ENCODE data around the gene RBMS3.
"Not testable (repeated sequence)": the region's sequence is repeated elsewhere in the genome, so short reads cannot be mapped to it uniquely, and the experiment has no call there.

The RBMS3 gene

DNA sequence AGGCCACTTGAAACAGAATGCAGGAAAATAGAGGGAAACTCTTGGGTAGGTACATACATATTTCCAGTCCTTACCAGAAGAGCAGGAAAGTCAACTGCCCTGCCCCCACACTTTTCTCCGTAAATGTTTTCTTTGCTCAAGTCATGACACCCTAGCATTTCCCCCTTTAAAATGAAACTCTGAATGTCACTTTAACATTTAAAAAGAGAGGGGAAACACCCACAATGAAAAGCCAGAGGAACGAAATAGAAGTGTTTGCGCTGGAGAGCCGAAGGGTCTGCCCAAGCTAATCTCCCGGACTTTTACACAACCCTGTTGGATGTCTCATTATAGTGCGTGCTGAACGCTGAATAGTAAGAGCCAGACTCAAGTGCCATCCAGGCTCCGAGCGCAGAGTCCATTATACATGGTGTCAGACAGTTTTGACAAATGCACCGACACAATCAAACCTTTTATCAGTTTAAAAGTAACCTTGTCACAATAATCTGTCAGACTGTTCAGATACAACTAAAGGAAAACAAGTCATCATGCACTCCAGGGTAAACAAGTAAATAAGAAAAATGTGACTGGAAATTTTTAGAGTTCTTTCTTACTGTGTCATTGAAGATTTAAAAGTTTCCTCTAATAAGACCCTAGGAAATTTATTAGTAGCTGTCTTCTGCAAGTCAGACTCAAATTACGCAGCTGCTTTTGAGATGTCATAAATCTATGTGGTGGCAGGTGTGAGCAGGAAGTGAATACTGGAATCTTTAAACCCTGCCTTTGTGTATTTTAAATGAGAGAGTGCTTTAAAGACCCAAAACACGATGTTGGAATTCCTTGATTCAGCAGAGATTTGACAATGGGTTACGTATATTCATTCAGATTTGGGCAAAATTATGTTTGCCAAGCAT, 159.8 kb downstream of the RBMS3 start:
- DNase-seq: no peak

DNA sequence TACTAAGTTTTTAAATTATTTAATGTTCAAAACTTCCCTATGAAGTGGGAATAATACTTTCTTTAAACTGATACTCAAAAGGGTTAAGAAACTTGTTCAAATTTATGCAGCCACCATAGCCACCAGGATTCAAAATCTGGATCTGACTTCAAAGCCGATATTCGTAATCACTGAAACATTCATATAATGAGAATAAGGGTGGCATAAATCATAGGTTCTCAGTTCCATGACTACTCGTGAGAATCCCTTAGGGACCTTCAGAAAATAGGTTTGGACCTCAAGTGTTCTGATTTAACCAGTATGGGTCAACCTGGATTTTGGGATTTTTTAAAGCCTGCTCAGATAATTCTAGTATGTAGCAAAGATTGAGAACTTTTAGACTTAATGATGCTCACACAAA, 160.6 kb downstream of the RBMS3 start:
- no peak for DNase-seq

DNA sequence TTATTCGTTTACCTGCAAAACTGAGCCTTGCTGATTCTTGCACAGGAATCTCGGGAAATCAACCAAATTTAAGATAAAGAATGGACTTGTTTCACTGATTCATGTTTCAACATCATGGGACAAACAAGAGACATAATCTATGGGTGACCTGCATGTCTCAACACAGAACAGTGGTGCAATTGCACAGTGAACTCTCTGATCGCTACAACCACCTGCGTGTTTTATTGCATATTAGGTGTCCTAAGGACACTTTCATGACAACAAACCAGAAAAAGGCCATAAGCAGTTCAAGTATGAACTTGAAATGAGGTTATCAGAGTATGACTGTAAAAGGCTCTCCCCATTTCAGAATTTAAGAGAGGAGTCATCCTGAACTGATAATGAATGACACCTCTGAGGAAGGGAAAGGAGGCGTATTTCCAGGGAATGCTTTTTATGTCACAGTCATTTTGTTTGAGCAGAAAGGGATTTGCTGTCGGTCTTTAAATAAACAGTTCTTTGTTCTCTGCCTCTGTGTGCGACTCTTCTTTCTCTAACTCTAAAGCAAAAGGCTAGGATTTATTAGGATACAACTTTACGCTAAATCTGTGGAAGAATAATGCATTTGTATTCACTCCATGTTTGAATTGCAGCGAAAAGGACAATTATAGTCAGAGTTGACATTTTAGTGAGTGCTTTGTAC, 167.2 kb downstream of the RBMS3 start:
- no peak for DNase-seq

DNA sequence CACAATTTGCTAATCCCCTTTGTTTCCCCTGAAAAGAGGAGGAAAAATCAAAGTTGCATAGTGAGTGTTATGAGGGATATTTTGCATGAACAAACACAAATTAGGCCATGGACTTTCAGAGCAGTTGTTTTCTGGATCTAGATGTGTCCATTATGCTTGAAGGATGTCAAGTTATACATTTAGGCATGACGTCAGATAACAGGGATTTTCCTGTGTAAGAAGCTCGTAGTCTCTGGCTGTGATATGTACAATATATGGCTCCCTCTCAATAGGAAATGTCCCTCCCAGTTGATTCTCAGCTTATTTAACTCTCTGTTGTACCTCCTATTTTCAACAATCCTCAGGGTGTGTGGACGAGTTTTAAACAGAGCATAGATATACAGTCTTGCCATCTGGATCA, 171.0 kb downstream of the RBMS3 start:
- no peak for DNase-seq

DNA sequence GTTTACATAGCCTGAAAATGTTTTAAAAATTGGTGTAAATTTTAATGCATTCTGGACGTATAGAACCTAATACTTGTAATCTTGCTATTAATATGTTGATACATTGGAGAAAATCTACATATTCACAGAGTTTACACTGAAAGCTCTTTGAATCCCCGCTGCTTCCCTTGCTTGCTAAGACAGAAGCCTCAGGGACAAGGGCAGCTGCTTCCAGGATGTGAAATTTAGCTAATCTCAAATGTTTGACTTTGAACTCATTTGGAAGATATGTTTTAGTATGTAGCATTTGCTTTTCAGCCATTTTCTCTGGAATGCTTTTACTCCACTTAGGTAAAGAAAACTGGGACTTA, 172.0 kb downstream of the RBMS3 start:
- DNase-seq: no peak

DNA sequence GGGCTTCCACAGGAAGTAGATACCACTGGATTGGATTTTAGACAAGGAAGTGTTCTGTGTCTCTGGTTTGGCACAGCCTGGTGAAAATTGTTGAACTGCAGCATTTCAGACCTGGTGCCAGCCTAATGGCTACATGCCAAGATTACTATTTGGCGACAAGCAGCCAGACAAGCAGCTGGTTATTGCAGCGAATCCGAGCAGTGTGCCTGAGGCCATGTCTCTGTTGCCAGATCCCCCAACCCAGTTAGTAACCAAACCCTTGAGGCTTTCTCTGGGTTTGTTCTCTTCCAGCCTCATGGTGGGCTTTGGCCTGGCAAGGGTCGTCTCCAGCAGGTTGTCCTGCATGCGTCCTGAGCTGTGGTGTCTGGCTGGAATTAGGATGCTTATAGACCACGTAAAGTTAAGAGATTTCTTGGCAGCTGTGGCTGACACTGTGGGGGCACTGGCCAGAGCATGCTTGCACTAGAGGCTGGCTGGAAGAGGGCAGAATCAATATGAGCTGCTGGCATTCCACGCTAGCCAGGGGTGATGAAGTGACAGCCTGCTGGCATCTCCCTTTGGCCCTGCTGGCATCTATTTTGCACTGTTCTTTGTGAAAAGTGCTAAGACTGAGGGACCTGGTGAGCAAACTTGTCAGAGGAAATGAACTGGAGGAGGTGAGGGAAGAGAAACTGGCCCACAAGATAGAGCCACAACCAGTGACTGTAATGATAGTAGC, 172.6 kb downstream of the RBMS3 start:
- no peak for DNase-seq

DNA sequence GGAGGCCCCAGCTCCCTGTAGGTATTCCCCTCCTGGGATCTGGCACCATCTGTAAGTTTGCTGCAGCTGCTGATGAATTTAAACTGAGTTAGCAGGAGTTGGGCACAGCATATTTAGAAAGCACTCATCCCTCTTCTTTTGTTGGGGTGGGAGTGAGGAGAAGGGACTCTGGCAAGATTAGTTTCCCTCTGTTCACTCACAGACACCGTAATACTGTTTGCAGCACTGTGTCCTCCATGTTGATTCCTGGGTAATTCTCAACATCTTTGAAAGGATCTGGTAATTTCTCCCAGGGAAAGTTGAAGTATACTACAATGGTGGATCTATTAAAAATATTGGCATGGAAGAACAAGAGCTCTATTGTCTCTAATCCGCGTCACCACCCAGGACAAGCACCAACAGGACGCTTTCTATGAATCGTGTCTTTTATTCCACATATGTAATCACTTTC, 173.3 kb downstream of the RBMS3 start:
- no peak for DNase-seq

DNA sequence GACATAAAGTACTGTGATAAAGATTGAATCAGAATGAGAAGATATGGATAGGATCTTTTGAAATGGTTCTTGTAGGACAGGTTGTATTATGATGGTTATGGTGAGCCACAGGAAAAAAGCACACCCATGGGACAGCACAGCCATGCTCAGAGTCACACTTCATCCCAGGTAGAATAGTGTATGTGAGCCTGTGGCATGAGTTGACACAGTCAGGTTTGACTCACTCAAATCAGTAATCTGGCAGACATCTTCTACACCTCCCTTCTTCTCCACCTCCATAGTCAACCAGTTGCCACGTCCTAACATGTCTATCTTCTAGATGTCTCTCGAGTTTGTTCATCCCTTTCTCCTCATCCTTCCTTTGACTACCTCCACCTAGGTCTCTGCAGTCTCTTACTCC, 176.0 kb downstream of the RBMS3 start:
- DNase-seq: no peak

DNA sequence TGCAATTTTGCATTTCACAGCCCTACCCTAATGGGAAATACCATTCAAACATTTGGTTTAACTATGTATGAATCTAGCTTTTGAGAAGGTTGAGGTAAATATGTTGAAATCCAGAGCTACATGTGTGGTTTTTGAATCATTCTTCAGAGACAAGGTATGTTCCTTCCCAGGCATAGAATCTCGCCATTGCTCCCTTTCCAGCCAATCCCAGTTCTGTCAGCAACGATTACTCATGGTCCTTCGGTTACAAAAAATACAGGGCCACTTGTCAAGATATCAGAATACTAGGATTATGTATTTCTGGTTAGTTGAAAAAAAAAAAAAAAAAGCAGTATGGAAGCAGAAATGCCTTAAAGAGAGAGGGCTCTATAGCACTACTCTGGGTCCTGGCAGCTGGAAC, 182.4 kb downstream of the RBMS3 start:
- no peak for DNase-seq

DNA sequence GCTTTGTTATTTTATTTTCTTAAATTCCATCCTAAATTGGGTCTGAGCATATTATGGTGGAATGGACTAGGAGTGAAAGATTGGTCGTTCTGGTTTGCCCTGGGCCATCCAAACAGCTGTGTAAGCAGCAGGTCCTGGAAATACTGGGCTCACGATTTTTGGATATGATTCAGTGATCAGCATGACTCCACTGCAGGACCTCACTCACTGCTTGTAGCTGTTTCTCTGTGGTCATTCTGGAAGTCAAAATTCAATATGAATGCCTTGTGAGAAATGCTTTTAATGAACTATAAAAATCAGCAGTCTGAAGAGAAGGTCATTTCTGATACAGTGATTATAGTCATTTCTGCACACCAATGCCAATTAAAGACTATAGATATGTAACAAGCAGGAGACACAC, 185.0 kb downstream of the RBMS3 start:
- DNase-seq: no peak

DNA sequence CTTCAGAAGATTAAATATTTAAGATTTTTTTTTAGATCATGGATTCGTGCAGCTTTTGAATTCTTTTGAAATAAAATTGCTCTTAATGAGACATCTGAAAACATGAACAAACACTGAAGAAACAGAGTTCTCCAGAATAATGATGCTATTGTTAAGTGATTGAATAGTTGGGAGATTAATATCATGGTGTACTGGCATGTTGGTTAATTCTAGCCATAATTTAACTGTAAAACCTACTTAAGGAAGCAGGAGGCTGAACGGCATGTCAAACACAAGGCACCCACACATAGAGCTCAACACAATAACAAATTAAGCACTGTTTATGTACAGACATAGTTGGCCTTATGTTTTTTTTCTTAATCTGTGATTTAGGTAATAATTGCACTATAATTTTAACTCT, 185.6 kb downstream of the RBMS3 start:
- no peak for DNase-seq

DNA sequence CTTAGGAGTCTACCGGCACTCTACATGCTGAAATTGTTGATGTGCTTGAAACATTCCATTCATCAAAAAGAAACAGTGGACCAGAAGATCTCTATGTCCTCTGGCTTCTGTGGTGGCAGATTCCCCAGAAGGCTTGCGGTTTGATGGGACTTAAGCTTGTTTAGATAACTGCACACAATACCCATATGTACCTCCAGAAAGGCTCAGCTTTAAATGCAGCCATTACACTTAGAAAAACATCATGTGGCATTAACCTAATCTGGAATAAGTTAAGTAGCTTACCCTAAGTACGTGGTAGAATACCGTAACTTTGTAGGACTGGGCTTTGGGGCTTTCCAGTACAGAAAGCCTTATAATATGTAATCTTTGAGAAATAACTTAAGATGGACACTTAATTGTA, 187.3 kb downstream of the RBMS3 start:
- DNase-seq: no peak

DNA sequence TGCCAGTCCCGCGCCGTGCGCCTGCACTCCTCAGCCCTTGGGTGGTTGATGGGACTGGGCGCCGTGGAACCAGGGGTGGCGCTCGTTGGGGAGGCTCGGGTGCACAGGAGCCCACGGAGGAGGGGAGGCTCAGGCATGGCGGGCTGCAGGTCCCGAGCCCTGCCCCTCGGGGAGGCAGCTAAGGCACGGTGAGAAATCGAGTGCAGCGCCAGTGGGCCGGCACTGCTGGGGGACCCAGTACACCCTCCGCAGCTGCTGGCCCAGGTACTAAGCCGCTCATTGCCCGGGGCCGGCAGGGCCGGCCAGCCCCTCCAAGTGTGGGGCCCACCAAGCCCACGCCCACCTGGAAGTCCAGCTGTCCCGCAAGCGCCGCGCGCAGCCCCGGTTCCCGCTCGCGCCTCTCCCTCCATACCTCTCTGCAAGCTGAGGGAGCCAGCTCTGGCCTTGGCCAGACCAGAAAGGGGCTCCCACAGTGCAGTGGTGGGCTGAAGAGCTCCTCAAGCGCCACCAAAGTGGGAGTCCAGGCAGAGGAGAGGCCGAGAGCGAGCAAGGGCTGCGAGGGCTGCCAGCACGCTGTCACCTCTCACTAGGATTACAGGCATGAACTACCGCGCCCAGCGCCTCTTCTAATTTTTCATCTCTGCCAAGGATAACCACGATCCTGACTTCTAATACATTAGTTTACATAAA, 192.8 kb downstream of the RBMS3 start:
- DNase-seq: not testable (repeated sequence)

DNA sequence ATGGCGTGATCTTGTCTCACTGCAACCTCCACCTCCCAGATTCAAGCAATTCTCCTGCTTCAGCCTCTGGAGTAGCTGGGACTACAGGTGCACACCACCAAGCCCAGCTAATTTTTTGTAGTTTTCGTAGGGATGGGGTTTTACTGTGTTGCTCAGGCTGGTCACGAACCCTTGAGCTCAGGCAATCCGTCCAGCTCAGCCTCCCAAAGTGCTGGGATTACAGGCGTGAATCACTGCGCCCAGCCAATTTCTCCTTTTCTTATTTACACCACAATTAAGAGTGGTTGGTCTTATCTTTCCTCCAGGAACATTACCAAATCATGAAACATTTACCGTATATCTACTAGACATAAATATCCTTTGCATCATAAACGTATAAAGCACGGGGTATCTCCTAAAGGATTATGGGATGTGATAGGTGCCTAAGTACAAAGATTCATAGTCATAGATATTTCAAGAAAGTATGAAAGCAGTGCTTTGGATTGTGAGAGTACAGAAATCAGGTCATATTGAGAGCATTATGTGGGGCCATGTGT, 194.5 kb downstream of the RBMS3 start:
- no peak for DNase-seq

DNA sequence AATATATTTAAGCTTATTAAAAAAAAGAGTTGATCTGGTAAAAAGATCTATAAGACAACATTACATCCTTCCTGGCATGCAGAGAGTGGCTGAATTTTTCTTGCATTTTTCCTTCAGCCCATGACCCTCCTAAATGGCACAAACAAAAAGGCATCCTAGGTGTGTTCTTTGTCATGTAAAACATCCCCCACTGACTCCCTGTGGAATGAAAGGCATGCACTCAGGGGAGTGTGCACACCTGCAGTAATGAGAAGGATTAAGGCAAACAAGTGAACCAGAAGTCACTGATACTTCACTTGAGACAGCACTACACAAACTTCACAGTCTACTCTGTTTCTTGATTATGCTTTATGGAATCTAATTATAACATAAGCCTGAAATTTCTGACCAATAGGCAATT, 195.0 kb downstream of the RBMS3 start:
- no peak for DNase-seq

DNA sequence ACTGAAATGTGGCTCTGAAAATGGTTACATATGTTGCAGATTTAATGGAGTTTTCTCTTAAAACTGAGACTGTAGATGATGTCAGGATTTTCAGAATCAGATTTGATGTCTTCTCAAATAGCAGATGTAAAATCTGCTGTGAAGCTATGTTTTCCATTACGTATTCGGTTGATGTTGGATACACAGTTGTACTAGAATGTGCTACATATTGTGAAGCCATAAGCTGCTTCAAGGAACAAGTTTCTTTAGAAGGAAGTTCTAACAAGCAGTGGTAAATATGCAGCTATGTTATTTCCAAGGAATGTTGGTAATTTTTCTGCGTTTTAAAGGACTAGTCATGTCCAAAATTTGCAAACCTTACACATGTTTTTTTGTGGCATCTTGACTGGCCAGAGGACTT, 197.7 kb downstream of the RBMS3 start:
- no peak for DNase-seq

DNA sequence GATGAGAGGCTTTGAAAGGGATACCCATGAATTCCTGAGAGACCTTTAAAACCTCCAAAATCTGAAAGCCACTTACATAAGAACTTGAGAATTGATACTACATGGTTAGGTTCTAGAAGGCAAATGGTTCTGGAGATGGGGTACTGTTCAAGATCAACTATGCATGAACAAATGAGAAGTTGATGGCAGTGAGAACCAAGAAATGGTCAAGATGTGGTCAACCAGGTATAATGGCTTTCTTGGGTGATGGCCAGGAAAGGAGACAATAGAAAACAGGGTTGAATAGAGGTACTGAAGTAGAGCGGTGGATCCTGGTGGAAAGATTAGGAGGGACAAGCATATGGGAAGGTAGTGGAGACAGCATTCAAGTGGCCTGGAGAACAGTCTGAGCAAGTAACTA, 200.4 kb downstream of the RBMS3 start:
- no peak for DNase-seq

DNA sequence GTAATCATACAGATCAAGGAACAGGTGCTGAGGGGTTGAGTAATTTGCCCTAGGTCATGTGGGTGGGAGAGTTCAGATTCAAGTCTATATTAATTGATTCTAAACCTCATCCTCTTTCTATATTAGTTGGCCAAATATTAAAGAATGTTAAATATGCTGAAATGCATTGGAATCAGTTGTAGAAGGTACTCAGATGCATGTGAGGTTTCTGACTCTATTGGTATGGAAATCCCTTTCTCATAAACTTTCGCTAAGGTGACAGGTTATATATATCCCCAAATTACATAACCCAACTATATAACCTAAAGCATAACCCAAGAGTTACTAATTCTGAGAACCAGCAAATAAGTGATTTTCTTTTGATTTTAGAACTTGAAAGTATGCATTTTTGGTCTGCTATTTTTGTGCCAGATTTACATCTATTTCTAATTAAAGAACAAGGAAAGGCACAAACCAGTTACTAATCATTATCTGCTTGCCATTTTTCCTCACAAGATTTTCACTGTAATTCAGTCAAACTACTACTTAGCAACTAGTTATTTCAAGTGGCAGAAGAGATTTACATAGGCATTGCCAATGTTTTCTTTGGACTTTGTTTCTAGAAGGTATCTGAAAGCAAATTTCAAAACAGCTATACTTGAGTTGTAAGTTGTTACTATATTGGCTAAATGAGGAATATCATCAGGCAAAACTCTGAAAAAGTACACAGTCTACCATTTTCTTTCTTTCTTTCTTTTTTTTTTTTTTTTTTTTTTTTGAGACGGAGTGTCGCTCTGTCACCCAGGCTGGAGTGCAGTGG, 201.3 kb downstream of the RBMS3 start:
- DNase-seq: no peak

DNA sequence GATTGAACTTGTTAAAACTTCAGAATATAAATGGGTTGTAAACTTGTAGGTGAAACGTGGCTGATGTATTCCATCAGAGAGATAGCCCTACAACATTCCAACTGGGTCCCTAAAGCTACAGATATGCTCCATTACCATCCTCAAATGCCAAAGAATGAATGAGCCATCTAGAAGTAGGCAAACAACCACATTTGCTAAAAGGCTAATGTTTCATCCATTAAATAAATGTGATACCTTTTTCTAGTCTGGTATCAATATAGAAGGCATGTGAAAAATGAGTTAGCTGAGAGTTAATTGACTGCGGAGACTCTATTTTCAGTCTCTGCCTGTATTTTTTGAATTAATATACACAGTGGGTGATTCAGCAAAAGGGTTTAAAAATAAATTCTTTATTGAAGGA, 203.8 kb downstream of the RBMS3 start:
- DNase-seq: no peak

DNA sequence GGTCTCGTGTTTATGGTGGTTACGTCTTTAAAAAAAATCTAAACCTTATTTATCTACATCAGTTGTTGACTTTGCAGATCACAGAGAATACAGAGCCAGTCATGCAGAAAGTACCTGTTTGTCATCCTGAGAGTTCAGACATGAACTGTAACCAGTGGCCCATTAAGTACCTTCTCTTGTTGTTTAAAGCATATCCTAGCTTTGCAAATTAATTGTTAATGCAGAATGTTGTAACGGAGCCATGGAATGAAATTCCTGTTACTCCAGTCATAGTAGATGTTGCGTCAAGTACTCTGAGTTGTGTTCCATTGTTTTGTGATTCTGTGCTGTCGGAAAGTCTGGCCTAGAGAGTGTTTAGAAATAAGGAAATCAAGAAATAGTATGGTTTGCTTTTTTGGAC, 205.2 kb downstream of the RBMS3 start:
- DNase-seq: no peak

DNA sequence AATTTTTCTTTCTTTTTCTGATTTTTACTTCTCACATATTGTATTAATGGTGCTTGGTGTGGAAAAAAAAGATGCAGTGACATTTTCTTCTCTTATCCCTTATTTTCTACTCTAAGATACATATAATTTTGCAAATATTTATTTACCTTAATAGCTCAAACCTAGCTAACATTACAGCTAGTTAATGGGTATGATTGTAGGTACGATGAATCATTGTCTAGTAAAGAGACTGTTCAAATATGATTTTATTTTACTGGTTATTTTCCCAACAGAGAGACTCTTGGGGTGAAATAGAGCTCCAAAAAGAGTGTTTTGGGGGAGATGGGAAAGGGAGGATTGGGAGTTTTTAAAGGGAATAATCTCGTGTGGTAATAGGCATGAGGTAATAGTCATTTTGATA, 206.0 kb downstream of the RBMS3 start:
- DNase-seq: no peak

DNA sequence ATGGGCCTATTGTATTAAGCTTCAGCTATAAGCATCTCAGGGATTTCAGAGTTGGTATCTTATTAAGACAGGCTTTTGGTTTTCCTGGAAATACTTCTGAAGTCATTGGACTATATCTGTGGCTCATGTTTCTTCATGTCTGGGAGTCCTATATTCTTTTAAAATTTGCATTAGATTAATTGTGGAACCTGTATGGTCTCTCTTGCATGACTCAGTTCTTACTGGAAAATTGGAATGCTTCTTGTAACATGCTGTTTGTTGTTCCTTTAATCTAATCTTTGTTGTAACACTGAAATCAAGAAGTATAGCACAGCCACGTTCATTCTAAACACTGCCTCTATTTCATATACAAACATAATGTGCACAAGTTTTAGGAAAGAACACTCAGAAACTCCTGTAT, 208.1 kb downstream of the RBMS3 start:
- no peak for DNase-seq
